ENCODE measurements around the gene HOXD10. TPM values are rescaled to one million over a fixed set of nuclear protein-coding genes. Genes with fewer than 3 reads are reported as not detected.

HOXD10 gene
- total RNA-seq, 2 donors from 2014 or later = 10.4 to 32.5 TPM

GRCh38 chr2:176106581-176107539 lies 9.7 kb upstream of the HOXD10 start, which contains the start of gene HOXD11:
Gene HOXD11 (plus strand): TSS chr2:176107280. CDS start chr2:176107356, 76 bp downstream.
- peaks cover 22% of the 10 kb centered on the region for H3K27me3 ChIP-seq (replicated peaks; ENCODE audit: insufficient read depth)

GRCh38 chr2:176107731-176108181 lies 8.8 kb upstream of the HOXD10 start:
- H3K36me3 ChIP-seq = no peaks in the 10 kb centered on the region
- peaks cover 25% of the 10 kb centered on the region for H3K27me3 ChIP-seq (replicated peaks; ENCODE audit: insufficient read depth)
- H3K4me3 ChIP-seq = peak overlapping the region; percentile 28 to 46
- H3K9me3 ChIP-seq = no peaks in the 10 kb centered on the region
- 1% methylated on average over 19 of the region's 59 CpGs for WGBS
- intact Hi-C loops (cut with DNase I) = no loop called here
- peak overlapping the region; percentile 68 to 78 for H3K27ac ChIP-seq
- TF ChIP-seq CTCF (IDR thresholded peaks at IDR 0.05) (no peak), POLR2A (IDR thresholded peaks at IDR 0.05) (no peak), POLR2AphosphoS5 (IDR thresholded peaks at IDR 0.05) (no peak)
- H3K4me1 ChIP-seq (replicated peaks) = no peaks in the 10 kb centered on the region
- peak; percentile 4 for DNase-seq (ENCODE audit: low spot score)

More at GRCh38 chr2:176106581-176107539, 9.7 kb upstream of the HOXD10 start, which contains the start of gene HOXD11:
- Histone ChIP-seq H3K36me3 (no peaks in the 10 kb centered on the region), H3K27ac (peak within 1 kb of the TSS; percentile 87 to 89), H3K4me3 (peak within 1 kb of the TSS; percentile 32 to 46), H3K9me3 (no peaks in the 10 kb centered on the region), H3K4me1 (replicated peaks) (no peaks in the 10 kb centered on the region)
- WGBS = 3% methylated on average over 78 of the region's 85 CpGs
- peak; percentile 81 for DNase-seq (ENCODE audit: low spot score)
- intact Hi-C loops (cut with DNase I) = no loop called here
- TF ChIP-seq CTCF (IDR thresholded peaks at IDR 0.05) (peak in 1 of 4 experiments; percentile 10), POLR2A (IDR thresholded peaks at IDR 0.05) (peak; percentile 42), POLR2AphosphoS5 (IDR thresholded peaks at IDR 0.05) (peak; percentile 61)

GRCh38 chr2:176109192-176109901 lies 7.2 kb upstream of the HOXD10 start:
- WGBS = 46% methylated on average over 26 of the region's 26 CpGs
- no peak for TF ChIP-seq CTCF (IDR thresholded peaks at IDR 0.05)
- no peak for TF ChIP-seq POLR2AphosphoS5 (IDR thresholded peaks at IDR 0.05)
- TF ChIP-seq POLR2A (IDR thresholded peaks at IDR 0.05) = no peak
- no peaks in the 10 kb centered on the region for H3K36me3 ChIP-seq
- intact Hi-C loops (cut with DNase I) = no loop called here
- H3K27ac ChIP-seq = peak overlapping the region; percentile 68 to 78
- peak overlapping the region; percentile 28 to 46 for H3K4me3 ChIP-seq
- peaks cover 25% of the 10 kb centered on the region for H3K27me3 ChIP-seq (replicated peaks; ENCODE audit: insufficient read depth)
- H3K9me3 ChIP-seq = no peaks in the 10 kb centered on the region
- no peak for DNase-seq (ENCODE audit: low spot score)
- H3K4me1 ChIP-seq (replicated peaks) = no peaks in the 10 kb centered on the region

- Histone ChIP-seq H3K4me1 (replicated peaks) (no peaks in the 10 kb centered on the region), H3K36me3 (no peaks in the 10 kb centered on the region), H3K4me3 (peak overlapping the region in 1 of 2 donors; percentile 46), H3K9me3 (no peaks in the 10 kb centered on the region), H3K27ac (peak overlapping the region in 1 of 2 donors; percentile 78), H3K27me3 (replicated peaks; ENCODE audit: insufficient read depth) (peaks cover 19% of the 10 kb centered on the region)
- WGBS = 37% methylated on average over 4 of the region's 4 CpGs
- no peak for DNase-seq (ENCODE audit: low spot score)
- intact Hi-C loops (cut with DNase I) = no loop called here
- TF ChIP-seq POLR2AphosphoS5 (IDR thresholded peaks at IDR 0.05) (no peak), POLR2A (IDR thresholded peaks at IDR 0.05) (no peak), CTCF (IDR thresholded peaks at IDR 0.05) (no peak)
Measured at GRCh38 chr2:176109946-176110345, 6.6 kb upstream of the HOXD10 start.
